ENCODE measurements around the gene GNA15. TPM values are rescaled to one million over a fixed set of nuclear protein-coding genes. Genes with fewer than 3 reads are reported as not detected.
"Not testable (repeated sequence)": the region's sequence is repeated elsewhere in the genome, so short reads cannot be mapped to it uniquely, and the experiment has no call there.

The GNA15 gene
- total RNA-seq, 1 donor from 2014 or later: 1.2 TPM

DNA sequence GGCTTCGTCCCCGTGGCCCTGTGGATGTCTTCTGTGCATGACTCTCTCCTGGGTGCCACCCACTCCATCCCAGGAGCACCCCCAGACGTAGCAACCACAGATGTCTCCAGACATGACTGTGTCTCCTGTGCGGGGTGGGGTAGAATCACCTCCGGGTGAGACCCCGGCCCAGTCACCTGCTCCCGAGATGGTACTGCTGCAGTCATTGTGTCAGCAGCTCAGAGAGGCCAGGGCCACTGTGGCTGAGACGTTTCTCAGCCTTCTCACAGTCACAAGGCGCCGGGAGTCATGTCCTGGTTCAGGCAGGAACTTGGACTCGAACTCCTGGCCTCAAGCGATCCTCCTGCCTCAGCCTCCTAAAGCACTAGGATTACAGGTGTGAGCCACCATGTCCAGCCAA, 66.5 kb downstream of the GNA15 start:
- DNase-seq (ENCODE audit: low read depth): no peak
- no peak overlapping the region for H3K4me3 ChIP-seq (ENCODE audit: low read depth, low read length)
- TF ChIP-seq, protein P1, sequence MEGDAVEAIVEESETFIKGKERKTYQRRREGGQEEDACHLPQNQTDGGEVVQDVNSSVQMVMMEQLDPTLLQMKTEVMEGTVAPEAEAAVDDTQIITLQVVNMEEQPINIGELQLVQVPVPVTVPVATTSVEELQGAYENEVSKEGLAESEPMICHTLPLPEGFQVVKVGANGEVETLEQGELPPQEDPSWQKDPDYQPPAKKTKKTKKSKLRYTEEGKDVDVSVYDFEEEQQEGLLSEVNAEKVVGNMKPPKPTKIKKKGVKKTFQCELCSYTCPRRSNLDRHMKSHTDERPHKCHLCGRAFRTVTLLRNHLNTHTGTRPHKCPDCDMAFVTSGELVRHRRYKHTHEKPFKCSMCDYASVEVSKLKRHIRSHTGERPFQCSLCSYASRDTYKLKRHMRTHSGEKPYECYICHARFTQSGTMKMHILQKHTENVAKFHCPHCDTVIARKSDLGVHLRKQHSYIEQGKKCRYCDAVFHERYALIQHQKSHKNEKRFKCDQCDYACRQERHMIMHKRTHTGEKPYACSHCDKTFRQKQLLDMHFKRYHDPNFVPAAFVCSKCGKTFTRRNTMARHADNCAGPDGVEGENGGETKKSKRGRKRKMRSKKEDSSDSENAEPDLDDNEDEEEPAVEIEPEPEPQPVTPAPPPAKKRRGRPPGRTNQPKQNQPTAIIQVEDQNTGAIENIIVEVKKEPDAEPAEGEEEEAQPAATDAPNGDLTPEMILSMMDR (conservative IDR thresholded peaks at IDR 0.05; ENCODE audit: low read depth, low read length): no peak

DNA sequence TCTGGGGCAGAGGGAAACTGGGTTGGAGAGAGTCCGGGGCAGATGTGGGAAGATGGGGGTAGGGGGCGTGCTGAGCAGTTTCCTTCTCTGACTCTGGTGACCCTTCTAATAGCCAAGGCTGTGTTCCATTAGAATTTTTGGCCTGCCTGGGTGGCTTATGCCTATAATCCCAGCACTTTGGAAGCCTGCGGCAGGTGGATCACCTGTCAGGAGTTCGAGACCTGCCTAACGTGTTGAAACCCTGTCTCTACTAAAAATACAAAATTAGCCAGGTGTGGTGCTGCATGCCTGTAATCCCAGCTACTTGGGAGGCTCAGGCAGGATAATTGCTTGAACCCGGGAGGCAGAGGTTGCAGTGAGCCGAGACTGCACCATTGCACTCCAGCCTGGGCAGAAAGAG, 67.1 kb downstream of the GNA15 start:
- not testable (repeated sequence) for H3K4me3 ChIP-seq (ENCODE audit: low read depth, low read length); DNase-seq (ENCODE audit: low read depth)

DNA sequence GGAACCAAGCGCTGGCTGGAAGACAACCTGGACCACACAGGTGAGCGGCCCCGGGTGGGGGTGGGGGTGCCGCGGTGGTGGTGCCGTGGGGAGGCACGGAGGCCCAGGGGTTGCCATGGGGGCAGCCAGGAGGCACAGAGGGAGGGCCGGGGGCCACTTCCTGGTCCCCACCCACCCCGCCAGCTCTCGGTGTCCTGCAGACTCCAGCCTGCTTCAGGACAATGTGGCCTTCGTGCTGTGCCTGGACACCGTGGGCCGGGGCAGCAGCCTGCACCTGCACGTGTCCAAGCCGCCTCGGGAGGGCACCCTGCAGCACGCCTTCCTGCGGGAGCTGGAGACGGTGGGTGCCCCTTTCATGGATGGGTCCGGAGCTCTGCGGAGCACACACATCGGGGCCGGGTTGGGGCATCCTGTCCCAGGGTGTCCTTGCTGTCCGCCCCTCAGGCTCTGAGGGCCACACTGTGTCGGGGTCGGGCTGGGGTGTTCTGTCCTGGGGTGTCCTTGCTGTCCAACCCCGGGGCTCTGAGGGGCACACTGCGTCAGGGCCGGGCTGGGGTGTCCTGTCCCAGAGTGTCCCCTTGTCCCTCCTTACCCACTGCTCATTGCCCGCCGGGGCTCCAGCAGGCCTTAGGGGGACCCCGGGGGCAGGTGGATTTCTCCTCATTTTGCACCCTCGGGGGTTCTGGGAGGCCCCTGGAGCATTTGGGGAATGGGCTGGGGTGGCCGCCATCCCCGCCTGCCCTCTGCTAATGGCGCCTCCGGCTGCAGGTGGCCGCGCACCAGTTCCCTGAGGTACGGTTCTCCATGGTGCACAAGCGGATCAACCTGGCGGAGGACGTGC, 68.2 kb downstream of the GNA15 start:
- TF ChIP-seq, protein P1 (conservative IDR thresholded peaks at IDR 0.05; ENCODE audit: low read depth, low read length): no peak
- no peak for DNase-seq (ENCODE audit: low read depth)
- no peak overlapping the region for H3K4me3 ChIP-seq (ENCODE audit: low read depth, low read length)

DNA sequence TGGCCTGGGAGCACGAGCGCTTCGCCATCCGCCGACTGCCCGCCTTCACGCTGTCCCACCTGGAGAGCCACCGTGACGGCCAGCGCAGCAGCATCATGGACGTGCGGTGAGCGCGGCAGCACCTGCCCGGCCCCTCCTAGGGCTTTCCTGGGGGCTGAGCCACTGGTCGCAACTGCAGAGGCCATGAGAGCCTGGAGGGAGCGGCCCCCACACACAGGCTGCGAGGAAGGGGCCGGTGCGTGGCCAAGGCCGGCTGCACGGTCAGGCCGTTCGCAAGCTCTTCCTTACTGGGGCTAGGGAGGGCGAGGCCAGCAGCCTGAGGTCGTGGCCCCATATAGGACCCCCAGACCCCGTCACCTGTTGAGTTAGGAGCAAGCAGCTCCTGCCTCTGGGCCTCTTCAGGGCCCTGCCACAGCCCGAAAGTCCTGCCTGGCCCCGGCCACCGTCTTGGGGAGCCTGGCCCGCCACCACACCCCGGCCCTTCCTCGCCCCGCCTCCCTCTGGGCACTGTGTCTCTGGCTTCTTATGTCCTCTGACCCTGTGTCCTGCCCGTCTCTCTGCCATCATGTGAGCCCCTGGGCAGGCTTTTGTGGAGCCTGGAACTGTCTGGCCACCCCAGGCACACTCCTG, 68.9 kb downstream of the GNA15 start:
- H3K4me3 ChIP-seq (ENCODE audit: low read depth, low read length): no peak overlapping the region
- TF ChIP-seq, protein P1 (conservative IDR thresholded peaks at IDR 0.05; ENCODE audit: low read depth, low read length): no peak
- no peak for DNase-seq (ENCODE audit: low read depth)

DNA sequence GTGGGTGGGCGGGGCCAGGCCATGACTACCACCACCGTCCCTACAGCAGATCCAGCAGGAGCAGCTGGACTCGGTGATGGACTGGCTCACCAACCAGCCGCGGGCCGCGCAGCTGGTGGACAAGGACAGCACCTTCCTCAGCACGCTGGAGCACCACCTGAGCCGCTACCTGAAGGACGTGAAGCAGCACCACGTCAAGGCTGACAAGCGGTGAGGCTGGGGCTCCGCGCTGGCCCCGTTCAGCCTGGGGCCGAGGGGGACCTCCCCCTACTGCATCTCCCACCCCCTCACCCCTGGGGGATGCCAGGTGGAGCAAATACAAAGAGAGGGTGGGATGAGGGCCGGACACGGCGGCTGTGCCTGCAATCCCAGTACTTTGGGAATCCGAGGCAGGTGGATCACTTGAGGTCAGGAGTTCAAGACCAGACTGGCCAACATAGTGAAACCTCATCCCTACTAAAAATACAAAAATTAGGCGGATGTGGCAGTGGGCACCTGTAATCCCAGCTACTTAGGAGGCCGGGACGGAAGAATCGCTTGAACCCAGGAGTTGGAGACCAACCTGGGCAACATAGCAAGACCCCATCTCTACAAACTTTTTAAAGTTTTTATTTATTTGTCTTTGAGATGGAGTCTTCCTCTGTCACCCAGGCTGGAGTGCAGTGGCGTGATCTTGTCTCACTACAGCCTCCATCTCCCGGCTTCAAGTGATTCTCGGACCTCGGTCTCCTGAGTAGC, 70.6 kb downstream of the GNA15 start:
- H3K4me3 ChIP-seq (ENCODE audit: low read depth, low read length): no peak overlapping the region
- TF ChIP-seq, protein P1 (conservative IDR thresholded peaks at IDR 0.05; ENCODE audit: low read depth, low read length): no peak
- no peak for DNase-seq (ENCODE audit: low read depth)

DNA sequence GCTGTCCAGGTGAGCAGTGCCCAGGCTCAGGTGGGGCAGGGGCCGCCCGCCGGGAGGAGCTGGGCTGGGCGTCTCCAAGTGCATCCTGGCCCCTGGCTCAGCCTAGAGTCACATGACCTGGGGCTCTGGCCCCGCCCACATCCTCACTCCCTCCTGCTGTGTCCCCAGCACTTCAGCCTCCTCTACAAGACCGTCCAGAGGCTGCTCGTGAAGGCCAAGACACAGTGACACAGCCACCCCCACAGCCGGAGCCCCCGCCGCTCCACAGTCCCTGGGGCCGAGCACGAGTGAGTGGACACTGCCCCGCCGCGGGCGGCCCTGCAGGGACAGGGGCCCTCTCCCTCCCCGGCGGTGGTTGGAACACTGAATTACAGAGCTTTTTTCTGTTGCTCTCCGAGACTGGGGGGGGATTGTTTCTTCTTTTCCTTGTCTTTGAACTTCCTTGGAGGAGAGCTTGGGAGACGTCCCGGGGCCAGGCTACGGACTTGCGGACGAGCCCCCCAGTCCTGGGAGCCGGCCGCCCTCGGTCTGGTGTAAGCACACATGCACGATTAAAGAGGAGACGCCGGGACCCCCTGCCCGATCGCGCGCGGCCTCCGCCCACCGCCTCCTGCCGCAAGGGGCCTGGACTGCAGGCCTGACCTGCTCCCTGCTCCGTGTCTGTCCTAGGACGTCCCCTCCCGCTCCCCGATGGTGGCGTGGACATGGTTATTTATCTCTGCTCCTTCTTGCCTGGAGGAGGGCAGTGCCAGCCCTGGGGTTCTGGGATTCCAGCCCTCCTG, 71.8 kb downstream of the GNA15 start:
- no peak for DNase-seq (ENCODE audit: low read depth)
- no peak overlapping the region for H3K4me3 ChIP-seq (ENCODE audit: low read depth, low read length)
- TF ChIP-seq, protein P1 (conservative IDR thresholded peaks at IDR 0.05; ENCODE audit: low read depth, low read length): no peak
